Fibroblast of skin of right quadriceps (primary cell): ENCODE data around the gene MEF2A.
"Not testable (repeated sequence)": the region's sequence is repeated elsewhere in the genome, so short reads cannot be mapped to it uniquely, and the experiment has no call there.

Experiments used
- DNase-seq: peaks from one replicate; pipeline ENCODE4 v3.0.0-alpha.2; 2013

MEF2A gene

DNA sequence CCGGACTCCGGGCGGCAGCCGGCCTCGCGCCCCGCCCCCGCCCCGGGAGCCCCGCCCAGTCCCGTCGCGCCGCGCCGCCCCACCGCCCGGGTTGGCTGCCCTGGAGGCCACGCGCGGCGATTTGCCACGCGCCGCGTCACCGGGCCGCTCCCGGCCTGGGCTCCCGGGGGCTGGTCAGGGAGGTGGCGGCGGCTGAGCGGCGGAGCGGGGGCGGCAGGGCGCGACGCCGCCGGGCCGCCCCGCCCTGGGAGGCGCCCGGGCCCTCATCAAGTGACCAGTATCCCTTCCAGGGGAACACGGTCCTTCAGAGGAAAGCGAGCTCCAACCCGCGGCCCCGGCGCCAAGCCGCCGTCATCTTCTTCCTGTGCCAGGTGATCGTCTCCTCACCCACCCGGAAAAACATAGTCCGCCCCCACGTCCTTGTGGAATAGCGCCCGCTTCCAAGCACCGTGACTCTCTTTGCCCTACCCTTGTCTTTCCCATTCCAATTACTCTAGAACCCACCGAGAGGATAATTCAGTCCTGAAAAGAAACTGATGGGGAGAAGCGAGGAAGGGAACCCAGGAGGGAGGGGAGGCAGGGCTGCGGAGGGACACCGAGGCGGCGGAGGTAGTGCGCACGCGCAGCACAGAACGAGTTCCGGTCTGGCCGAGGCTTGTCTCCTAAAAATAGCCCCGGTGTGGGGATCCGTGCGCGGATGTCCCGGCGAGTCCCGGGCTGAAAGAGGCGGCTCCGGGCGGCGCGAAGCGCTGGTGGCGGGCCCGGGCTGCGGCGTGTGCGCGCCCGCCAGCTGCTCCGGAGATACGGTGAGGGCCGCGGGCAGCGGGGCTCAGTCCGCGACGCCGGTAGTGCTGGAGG lies at the start of gene MEF2A:
MEF2A (plus strand) TSS at position 686 of the 858 bp plus-strand sequence. CDS start 67,136 bp downstream, outside the sequence.
- peak; percentile 96 for DNase-seq

DNA sequence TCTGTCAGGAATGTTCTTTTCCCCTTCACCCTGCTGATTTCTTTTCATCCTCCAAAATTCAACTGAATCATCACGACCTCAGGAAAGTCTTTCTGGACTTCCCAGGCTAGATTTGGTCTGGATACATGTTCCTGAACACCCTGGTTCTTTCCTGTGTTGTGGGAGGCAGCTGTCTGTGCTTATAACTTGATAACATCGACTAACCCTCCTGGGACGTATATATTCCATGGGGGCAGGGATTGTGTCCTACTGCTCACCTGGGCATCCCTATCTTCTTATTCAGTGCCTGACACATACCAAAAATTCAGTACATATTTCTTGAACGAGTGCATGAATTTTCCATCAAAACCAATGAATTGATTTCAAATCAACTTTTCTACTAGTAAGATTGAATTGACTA lies 47.6 kb upstream of the MEF2A start:
- DNase-seq = no peak

GRCh38 chr15:99519366-99519765 lies 46.4 kb upstream of the MEF2A start:
- DNase-seq = not testable (repeated sequence)

DNA sequence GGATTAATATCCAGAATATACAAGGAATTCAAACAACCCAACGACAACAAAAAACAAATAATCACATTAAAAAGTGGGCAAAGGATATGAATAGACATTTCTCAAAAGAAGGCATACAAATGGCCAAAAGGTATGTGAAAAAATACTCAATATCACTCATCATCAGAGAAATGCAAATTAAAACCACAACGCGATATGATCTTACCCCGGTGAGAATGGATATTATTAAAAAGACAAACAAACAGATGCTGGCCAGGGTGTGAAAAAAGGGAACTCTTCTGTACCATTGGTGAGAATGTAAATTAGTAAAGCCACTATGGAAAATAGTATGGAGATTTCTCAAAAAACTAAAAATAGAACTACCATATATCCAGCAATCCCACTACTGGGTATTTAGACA lies 43.5 kb upstream of the MEF2A start:
- no peak for DNase-seq

- no peak for DNase-seq
These were observed 39.6 kb upstream of the MEF2A start for GRCh38 chr15:99526176-99526575.

- no peak for DNase-seq
These were observed 39.1 kb upstream of the MEF2A start for GRCh38 chr15:99526671-99527070.

DNA sequence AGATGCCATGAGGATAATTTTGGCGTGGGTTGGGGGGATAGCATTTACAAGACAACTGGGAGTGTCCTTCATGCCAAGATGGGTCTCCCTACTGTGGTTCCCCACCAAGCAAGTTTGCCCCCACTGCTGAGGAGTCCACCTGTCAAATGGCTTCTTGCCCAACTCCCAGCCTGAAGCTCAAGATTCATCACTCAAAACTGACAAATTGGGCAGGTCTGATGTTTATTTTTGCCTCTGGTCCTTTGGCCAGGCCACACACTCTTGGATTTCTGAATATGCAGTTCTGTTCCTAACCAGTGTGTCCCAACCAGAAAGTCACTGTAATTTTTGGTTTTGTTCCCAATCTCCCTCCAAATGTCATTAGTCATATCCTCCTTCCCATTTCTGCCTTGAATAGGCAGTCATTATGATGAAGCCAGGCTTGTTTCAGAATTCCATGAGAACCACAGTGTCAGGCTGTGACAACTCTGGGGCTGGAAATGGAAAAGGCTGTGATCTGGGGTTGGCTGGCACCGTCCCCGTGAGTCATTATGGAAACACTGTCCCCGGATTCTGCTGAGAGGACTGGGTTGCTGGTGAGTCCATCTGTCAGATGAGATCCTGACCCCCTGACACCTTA lies 29.3 kb upstream of the MEF2A start:
- DNase-seq = peak; percentile 85

DNA sequence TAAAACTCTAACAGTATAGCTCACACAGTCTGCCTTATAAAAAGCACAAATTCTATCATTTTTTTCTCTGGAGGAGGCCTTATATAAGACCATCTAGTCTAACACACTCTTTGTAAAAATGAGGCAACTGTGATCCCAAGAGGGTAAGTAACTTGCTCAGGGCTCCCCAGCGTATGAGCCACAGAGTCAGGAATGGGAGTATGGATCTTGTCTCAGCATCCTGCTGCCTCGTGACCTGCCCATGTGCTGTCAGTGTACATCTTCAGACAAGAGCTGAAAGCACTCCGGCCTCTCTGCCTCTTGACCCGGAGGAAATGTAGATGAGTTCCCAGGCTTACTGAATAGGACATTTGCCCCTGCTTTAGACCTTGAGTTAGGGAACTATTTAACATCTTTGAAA lies 28.4 kb upstream of the MEF2A start:
- DNase-seq = peak; percentile 8

DNA sequence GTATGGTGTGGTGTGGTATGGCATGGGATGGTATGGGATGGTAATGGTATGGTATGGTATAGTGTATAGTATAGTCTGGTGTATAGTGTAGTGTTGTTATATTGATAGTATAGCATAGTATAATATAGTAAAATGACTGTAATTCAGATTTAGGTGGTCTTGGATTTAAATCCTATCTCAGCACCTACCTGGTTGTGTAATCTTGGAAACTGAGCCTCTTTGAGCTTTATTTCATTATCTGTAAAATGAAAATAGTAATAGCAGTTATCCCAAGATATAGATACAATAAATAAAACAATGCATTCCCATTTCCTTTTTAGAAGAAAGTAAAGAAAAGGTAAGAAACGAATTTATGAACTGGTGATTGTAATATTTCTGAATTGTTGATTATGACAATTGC lies 27.5 kb upstream of the MEF2A start:
- no peak for DNase-seq

- DNase-seq = no peak
These were observed 23.0 kb upstream of the MEF2A start for GRCh38 chr15:99542828-99543227.

GRCh38 chr15:99545605-99546004 lies 20.2 kb upstream of the MEF2A start:
- no peak for DNase-seq

DNA sequence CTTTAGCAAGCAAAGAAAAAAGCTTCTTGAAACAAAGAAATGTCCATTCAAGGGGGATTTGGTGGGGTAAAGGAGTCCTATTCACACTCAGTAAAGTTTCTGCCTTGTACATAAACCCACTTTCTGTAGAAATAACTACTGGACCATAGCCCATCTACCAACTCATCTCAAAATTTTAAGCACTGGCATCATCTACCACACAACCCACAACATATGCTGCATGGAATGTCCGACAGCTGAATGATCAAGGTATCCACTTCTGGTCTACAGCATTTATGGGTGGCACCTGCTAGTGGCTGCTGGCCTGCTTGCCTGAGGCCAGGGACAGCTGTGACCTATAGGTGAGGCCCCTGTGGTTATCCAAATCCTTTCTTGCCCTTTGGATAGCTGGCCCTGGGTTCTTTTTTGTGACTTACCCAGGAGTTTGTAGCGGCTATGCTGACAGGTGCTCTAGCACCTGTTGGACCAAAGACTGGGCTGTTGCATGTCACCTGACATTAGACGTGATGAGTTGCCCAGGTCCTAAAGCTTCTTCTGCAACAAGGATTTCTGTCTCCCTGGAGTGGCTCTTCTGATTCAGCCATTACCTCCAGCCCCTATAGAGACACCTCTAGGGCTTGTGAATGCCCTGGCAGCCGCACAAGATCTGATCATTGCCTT lies 19.2 kb upstream of the MEF2A start:
- DNase-seq = no peak

DNA sequence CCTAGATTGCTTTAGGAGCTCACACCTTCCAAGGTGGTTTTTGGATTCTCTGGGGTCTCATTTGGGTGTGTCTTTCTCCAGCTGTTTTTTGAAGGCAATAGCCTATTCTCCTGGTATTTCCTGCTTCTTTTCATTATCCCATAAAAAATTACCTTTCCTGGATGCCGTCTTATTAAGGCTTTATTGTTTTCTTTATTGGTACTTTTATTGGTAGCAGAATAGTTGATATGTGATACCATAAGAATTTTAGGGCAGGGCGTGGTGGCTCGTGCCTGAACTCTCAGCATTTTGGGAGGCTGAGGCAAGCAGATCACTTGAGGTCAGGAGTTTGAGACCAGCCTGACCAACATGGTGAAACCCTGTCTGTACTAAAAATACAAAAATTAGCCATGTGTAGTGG lies 18.3 kb upstream of the MEF2A start:
- DNase-seq = no peak

- no peak for DNase-seq
These were observed 15.7 kb upstream of the MEF2A start for GRCh38 chr15:99550077-99550476.

- no peak for DNase-seq
These were observed 13.7 kb upstream of the MEF2A start for GRCh38 chr15:99552111-99552510.

DNA sequence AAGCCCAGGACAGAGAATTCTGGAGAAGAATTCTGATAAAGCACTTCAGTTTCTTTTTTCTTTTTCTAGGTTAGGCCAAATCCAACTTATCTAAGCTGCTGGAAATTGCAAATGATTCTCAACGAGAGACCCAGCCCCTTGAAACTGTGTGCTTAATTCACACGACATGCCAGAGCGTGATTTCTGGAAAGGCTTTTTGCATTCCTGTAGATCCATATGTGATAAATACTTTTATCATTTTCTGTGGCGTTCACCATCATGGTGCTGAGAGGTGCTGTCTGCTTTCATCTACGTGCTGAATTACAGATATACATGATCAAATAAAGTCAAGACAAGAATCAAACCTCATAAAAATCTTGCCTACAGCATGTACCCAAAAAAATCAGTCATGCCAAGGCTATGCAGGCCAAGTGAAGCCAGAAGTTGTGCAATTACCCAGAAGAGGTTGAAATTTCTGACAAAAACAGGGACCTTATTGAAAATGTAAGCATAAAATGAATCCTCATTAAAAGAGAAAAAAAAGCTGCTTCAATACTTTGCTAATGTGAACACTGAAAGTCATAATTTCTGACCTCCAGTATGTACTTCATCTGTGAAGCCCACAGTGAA lies 10.8 kb upstream of the MEF2A start:
- DNase-seq = no peak

- DNase-seq = no peak
These were observed 9.8 kb upstream of the MEF2A start for GRCh38 chr15:99556011-99556410.

GRCh38 chr15:99556578-99556977 lies 9.2 kb upstream of the MEF2A start:
- DNase-seq = no peak

DNA sequence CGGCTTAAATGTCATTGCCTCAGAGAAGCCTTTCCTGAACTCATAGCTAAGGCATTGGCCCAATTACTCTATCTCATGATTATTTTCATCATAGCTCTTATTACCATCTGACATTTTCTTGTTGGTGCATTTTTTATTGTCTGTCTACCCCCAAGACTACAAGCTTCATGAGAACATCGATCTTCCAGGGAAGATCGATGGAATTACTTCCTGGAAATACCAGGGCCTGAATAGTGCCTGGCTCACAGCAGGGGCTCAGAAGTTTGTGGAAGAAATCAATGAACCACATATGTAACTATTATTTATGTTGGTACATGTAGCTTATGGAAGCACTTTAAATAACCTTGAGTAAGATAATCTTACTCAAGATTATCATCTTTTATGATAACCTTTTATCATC lies 7.7 kb upstream of the MEF2A start:
- no peak for DNase-seq

GRCh38 chr15:99558571-99558970 lies 7.2 kb upstream of the MEF2A start:
- no peak for DNase-seq

DNA sequence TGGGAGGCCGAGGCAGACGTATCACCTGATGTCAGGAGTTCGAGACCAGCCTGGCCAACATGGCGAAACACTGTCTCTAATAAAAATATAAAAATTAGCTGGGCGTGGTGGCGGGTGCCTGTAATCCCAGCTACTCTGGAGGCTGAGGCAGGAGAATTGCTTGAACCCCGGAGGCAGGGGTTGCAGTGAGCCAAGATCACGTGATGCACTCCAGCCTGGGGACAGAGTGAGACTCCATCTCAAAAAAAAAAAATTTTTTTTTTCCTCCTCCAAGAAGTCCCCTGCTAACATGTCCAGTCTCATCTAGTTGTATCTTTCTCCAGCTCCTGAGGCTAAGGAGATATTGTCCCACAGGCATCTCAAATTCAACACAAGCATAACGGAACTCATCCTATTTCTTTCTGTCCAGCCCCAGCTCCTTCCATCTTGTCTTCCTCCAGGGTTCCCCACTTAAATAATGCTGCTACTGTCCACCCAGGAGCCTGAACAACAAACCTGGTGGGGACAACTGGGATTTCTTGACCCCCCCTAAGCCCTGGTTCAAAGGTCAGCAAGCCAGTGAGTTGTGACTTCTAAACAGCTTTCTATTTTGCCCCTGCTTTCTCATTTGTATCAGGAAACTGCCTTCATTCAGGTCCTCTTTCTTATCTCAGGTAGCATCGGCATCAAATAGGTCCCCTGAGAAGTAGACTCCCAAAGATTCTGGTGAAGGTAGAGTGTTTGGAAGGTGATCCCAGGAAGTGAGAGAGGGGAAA lies 4.1 kb upstream of the MEF2A start:
- no peak for DNase-seq

DNA sequence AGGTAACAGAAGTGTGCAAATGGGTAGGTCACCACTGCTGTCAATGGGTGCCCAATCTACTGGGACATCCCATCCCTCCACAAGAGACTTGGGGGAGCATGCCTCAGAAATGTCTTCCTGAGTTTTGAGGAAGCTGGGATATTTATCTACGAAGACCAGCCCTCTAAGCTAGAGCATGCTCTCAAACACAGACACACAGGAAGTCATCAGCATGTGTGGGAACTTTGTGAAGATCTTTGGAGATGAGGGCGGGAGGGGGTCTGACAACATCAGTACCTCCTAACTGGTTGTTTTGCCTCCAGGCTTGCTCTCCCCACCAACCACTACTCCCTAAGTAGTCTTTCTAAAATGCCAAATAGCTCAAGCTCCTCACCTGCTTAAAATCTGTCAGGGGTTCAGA lies 3.5 kb upstream of the MEF2A start:
- no peak for DNase-seq
